ENCODE measurements around the gene FAM222B. TPM values are rescaled to one million over a fixed set of nuclear protein-coding genes. Genes with fewer than 3 reads are reported as not detected.

Gene FAM222B
- total and polyA plus RNA-seq, 9 of the 15 experiments (the other 6 are each of a cell fraction or from before 2014, with no cell fraction given), result 4.0 to 34.6 (median 7.5) TPM

GRCh38 chr17:28737316-28737715 lies 105.3 kb downstream of the FAM222B start:
- no peaks in the 10 kb centered on the region for H4K20me1 ChIP-seq (replicated peaks; ENCODE audit: control insufficient read depth, insufficient read depth, low read length)
- peak overlapping the region in 1 of 2 experiments; percentile 76; a peak in 2 of 4 replicates for H3K9ac ChIP-seq (ENCODE audit: insufficient read depth in 1 of 2, low read depth in 2 of 2, low read length in 2 of 2)
- no peaks in the 10 kb centered on the region for H3K27me3 ChIP-seq (ENCODE audit: control insufficient read depth in 2 of 2, insufficient read depth in 2 of 2, low read length in 2 of 2)
- no peak overlapping the region for H3K4me3 ChIP-seq
- peaks cover 9% of the 10 kb centered on the region; the same call in 2 of the 3 replicates for H3K36me3 ChIP-seq (ENCODE audit: control insufficient read depth, insufficient read depth, low read length)
- no peaks in the 10 kb centered on the region for H3K9me3 ChIP-seq (replicated peaks; ENCODE audit: control insufficient read depth, insufficient read depth, low read depth, low read length)
- no peak overlapping the region for H3K27ac ChIP-seq (ENCODE audit: extremely low read depth, low read depth, low read length)
- POLR2A ChIA-PET, result no interaction called here
- FAIRE-seq, result no peak
- CTCF ChIA-PET (ENCODE audit: low intra/inter-chr PET ratio), result no interaction called here
- no peak overlapping the region for H2AFZ ChIP-seq (ENCODE audit: low read depth, low read length)
- no peak for DNase-seq (ENCODE audit: extremely low read depth in 1 of 4, low spot score in 3 of 4)
- no peaks in the 10 kb centered on the region for H3K9me1 ChIP-seq (ENCODE audit: control insufficient read depth, insufficient read depth, low read length)
- H3K4me1 ChIP-seq (replicated peaks in 1 of 2; ENCODE audit: control insufficient read depth in 2 of 2, insufficient read depth in 2 of 2, low read length in 2 of 2), result peaks cover 46 to 72% of the 10 kb centered on the region in 2 experiments
- intact Hi-C loops (cut with micrococcal nuclease), result no loop called here
- no peak overlapping the region for H3K4me2 ChIP-seq (ENCODE audit: insufficient read depth, low read length)
- no peaks in the 10 kb centered on the region for H3K79me2 ChIP-seq (ENCODE audit: control insufficient read depth, insufficient read depth, low read length)
- no TSS peak for BruUV-seq (replicated peaks)
- in situ Hi-C loops (cut with MboI), result no loop called here
- WGBS (ENCODE audit: insufficient coverage, low coverage, missing lambda C conversion rate), result 94% methylated on average over 12 of the region's 12 CpGs
- ATAC-seq, result no peak
- TF ChIP-seq TOE1 (IDR thresholded peaks at IDR 0.05; ENCODE audit: borderline replicate concordance) (no peak), TOE1 (CRISPR knock-in tag; IDR thresholded peaks at IDR 0.05; ENCODE audit: borderline replicate concordance, low read depth) (no peak), TEAD4 (IDR thresholded peaks at IDR 0.05; ENCODE audit: low read length) (no peak), TEAD4 (CRISPR knock-in tag; IDR thresholded peaks at IDR 0.05; ENCODE audit: borderline replicate concordance) (no peak), CBX8 (IDR thresholded peaks at IDR 0.05; ENCODE audit: borderline replicate concordance, extremely low read depth, low read depth, low read length, poor library complexity, severe bottlenecking) (no peak), RNF219 (CRISPR knock-in tag; IDR thresholded peaks at IDR 0.05) (no peak), BHLHE40 (IDR thresholded peaks at IDR 0.05; ENCODE audit: low read length) (no peak), NKRF (IDR thresholded peaks at IDR 0.05; ENCODE audit: borderline replicate concordance) (no peak)

Measured in K562 (cell line).